SH-SY5Y (cell line): ENCODE results near the gene FCRL6.

Experiments
- GATA2 ChIP-seq: IDR thresholded peaks from 2 replicates; pipeline ENCODE4 v1.6.1; 2011; ENCODE audit warnings: mild to moderate bottlenecking, low read depth, low read length
- GATA3 ChIP-seq: IDR thresholded peaks from 2 replicates; pipeline ENCODE4 v1.6.1; 2011; ENCODE audit warnings: low read depth, mild to moderate bottlenecking, low read length, moderate library complexity

GRCh38 chr1:159826441-159827101, 24.4 kb downstream of the FCRL6 start, which contains the start of gene SLAMF8:
- TF ChIP-seq GATA2 (no peak), GATA3 (no peak)
